ENCODE data around the gene ZNF516.

Gene ZNF516

GRCh38 chr18:76368271-76368670 is 126.8 kb downstream of the ZNF516 start:
- DNase-seq (ENCODE audit: low read depth in 2 of 2, low spot score in 1 of 2) = no peak

- no peak for DNase-seq (ENCODE audit: low read depth in 2 of 2, low spot score in 1 of 2)
These were observed 127.6 kb downstream of the ZNF516 start for GRCh38 chr18:76367168-76368125.

DNA sequence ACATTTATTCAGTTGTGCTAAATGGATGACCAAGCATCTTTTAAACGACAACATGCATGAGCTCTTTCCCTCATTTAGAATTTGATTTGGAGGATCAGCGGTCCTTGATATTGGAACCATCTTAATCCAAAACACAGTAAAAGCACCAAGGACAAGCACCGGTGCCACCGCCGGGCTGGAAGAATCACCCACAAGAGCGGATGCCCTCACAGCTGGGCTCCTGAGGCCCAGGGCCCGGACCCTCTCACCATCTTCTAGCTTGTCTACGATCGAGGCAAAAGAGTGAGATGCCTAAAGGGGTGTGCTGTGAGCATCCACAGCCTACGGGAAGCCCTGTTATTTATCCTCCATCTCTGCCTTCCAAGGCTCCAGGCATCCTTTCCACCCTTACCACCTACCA is 129.5 kb downstream of the ZNF516 start:
- no peak for DNase-seq (ENCODE audit: low read depth in 2 of 2, low spot score in 1 of 2)

- no peak for DNase-seq (ENCODE audit: low read depth in 2 of 2, low spot score in 1 of 2)
These were observed 130.5 kb downstream of the ZNF516 start for GRCh38 chr18:76364282-76365259.

DNA sequence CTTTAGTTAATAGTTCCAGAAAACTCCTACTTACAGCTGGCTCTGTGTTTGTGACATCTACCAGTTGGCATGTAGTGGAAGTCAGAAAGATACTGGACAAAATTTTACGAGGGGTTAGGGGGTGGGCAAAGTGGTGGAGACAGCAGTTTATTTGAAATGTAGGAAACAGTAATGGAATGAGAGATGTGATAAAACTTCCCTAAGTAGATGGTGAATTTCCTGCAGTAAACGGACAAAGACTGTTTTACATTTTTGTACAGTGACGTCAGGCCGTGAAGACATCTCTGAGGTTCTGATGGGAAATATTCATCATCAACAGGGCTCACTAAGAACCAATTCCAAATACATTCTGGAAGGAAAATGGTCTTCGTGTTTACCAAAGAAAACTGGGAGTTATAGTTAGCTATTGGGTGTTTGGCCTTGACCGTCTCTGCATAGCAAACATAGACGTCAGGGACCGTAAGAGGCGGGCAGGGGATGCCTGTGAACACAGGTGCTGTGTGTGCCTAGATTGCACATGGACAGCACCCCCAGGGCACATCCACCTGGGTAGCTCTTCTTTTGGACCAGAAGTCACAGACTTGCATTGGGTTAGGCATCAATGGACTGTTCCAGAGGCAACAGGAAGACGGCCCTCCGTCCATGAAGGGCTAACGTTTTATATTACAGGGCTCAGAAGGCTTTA is 131.5 kb downstream of the ZNF516 start:
- no peak for DNase-seq (ENCODE audit: low read depth in 2 of 2, low spot score in 1 of 2)

DNA sequence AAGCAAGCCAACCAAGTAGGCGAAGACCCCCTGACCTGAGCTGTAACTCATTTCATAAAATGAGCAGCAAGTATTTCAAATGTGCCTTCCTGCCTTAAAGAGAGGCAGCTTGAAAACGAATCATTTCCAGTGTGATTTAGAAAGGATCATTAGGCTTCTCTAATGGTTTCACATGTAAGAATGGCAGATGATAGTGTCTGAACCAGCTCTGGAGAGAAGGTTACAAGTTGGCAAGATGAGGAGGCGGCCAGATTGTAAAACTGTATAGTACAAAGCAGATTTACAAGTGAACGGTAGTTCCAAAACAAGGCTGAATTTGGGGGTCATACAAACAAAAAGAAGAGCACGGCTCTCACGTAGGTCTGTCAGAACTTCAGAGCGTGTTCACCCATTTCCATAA is 132.4 kb downstream of the ZNF516 start:
- DNase-seq (ENCODE audit: low read depth in 2 of 2, low spot score in 1 of 2) = no peak

GRCh38 chr18:76361219-76361618 is 133.8 kb downstream of the ZNF516 start:
- DNase-seq (ENCODE audit: low read depth in 2 of 2, low spot score in 1 of 2) = no peak

DNA sequence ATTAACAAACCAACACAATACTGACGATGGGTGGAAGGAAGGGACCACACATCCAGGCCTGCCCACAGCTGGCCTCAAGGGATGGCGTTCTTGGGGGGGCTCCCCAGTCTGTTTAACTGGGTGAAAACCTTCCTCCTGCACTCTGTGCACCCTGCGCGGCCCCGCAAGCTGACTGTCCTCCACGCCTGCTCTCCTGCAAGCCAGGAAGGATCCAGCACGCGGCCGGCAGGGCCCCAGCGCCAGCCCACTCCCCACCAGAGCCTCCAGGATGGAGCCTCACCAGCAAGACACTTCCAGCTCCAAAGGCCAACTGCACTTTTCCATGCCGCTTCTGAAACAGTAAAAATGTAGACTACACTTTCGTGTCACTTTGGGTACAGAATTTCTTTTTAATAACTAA is 135.1 kb downstream of the ZNF516 start:
- DNase-seq (ENCODE audit: low read depth in 2 of 2, low spot score in 1 of 2) = no peak

DNA sequence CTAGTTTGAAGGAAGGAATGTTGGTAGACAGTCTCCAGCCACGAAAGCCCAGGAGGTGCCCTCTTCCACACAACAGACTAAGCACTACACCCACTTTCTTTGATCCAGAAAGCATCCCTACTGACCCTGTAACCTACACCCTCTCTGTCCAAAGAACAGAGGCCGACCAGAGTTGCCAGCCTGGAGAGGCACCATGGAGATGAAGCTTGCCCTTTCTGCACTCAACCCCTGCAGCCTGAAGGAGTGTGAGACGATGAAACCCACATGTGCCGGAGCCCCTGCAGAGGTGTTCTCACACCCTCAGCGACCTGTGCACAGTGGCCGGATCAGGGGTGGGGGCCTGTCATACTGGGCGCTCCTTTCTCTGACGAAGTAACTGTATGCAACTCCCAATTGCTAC is 136.3 kb downstream of the ZNF516 start:
- no peak for DNase-seq (ENCODE audit: low read depth in 2 of 2, low spot score in 1 of 2)

GRCh38 chr18:76357585-76358260 is 137.3 kb downstream of the ZNF516 start:
- no peak for DNase-seq (ENCODE audit: low read depth in 2 of 2, low spot score in 1 of 2)

GRCh38 chr18:76357174-76357573 is 137.9 kb downstream of the ZNF516 start:
- no peak for DNase-seq (ENCODE audit: low read depth in 2 of 2, low spot score in 1 of 2)

- no peak for DNase-seq (ENCODE audit: low read depth in 2 of 2, low spot score in 1 of 2)
These were observed 138.4 kb downstream of the ZNF516 start for GRCh38 chr18:76356666-76357065.

DNA sequence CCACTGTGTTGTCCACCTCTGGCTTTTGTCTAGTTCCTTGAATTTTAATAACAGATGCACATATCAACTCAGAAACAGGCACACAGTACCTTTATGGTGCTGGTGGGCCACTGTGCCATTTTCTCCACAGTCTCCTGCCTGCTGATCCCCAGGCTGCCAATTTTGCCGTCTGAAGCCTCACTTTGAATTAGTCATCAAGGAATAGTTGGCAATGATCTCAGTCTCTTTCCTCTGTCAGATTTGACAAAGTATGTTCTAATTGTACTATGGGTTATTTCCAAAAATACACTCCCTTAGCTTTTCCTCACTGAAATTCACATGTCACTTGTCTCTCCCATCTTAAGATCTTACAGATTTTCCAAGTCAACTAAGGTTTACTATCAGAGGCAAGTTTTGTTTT is 140.7 kb downstream of the ZNF516 start:
- no peak for DNase-seq (ENCODE audit: low read depth in 2 of 2, low spot score in 1 of 2)

DNA sequence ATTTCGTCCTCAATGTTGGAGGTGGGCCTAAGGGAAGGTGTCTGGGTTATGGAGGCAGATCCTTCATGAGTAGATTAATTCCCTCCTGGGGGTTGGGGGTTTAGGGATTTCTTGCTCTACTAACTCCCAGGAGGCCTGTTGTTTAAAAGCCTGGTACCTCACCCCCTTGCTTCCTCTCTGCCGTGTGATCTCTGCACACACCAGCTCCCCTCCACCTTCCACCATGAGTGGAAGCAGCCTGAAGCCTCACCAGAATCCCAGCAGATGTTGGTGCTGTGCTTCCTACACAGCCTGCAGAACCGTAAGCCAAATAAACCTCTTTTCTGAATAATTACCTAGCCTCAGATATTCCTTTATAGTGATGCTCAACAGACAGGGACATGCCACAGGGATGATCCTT is 141.5 kb downstream of the ZNF516 start:
- DNase-seq (ENCODE audit: low read depth in 2 of 2, low spot score in 1 of 2) = no peak

DNA sequence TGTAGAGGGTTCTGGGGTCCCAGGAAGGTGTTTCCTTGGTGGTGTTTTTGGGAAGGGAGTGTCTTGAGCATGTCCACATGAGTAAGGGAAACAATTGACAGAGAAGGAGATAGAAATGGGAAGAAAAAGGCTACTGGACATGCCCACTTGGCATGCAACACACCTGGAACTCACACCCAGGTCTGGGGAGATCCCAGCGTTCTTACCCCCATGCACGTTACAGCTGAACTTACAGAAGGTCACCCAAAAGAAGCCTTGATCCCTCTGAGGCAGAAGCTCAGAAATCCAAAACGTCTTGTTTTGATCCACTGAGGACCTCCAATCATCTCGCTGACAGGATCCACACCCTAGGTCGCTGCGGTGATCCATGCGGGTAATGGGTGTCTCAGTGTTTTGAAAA is 142.0 kb downstream of the ZNF516 start:
- no peak for DNase-seq (ENCODE audit: low read depth in 2 of 2, low spot score in 1 of 2)

- DNase-seq (ENCODE audit: low read depth in 2 of 2, low spot score in 1 of 2) = no peak
These were observed 143.0 kb downstream of the ZNF516 start for GRCh38 chr18:76351961-76352581.

- DNase-seq (ENCODE audit: low read depth in 2 of 2, low spot score in 1 of 2) = no peak
These were observed 144.7 kb downstream of the ZNF516 start for GRCh38 chr18:76350134-76351025.

DNA sequence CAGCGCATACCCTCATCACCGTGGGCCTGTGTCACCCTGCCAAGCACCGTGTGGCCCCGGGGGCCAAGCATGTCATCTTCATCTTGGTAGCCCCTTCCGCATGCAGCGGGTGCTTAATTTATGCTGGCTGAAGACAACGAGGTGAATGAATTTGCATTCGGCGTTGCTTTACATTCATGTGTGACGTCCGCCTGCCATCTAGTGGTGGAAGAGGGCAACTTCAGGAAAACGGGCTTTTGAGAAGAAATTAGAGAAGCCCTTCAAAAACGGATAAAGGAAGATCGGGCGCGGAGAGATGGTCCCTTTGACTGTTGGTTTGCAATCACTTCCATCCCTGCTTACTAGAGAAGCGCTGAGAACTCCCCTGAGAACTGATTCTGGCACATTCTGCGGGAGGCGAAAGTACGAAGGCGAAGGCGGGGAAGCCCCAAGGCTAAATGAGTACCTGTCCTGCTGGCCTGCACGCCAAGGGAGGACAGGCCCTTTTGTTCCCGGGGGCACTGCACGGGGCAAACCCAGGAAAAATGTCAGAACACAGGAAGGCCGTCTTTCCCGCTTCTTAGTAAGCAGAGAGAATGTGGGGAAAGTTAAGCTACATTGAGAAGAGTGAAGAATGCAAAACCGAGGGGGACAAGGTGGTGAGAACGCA is 145.9 kb downstream of the ZNF516 start:
- peak; percentile 33 to 34 for DNase-seq (ENCODE audit: low read depth in 2 of 2, low spot score in 1 of 2)

Data from stimulated activated CD8-positive, alpha-beta memory T cell treated with anti-CD3 and anti-CD28 coated beads, Interleukin-4, amount 100 ng/mL, for 4 hours (primary cell).